ENCODE results near the gene PCDHGB4. TPM values are rescaled to one million over a fixed set of nuclear protein-coding genes. Genes with fewer than 3 reads are reported as not detected.

The PCDHGB4 gene
- total and polyA plus RNA-seq, 10 of the 15 experiments (the other 5 are each of a cell fraction or from before 2014, with no cell fraction given), result 0.02 to 0.20 (median 0.04) TPM; not detected in 4

GRCh38 chr5:141412854-141413539 is 25.5 kb downstream of the PCDHGB4 start, which contains the start of gene PCDHGA10:
TSS of gene PCDHGA10 (plus strand) at chr5:141412987. CDS start at chr5:141413176, 189 bp downstream.
- Histone ChIP-seq H3K9ac (ENCODE audit: control insufficient read depth, insufficient read depth, low read length) (peak within 1 kb of the TSS; percentile 67), H3K9me3 (replicated peaks; ENCODE audit: control insufficient read depth, insufficient read depth, low read length) (peaks cover 11% of the 10 kb centered on the region; the same call in 2 of the 3 replicates), H3K27ac (ENCODE audit: control insufficient read depth, insufficient read depth) (no peak within 1 kb of the TSS), H3K4me3 (peak within 1 kb of the TSS; percentile 76), H3K36me3 (ENCODE audit: control insufficient read depth in 2 of 2, insufficient read depth in 2 of 2, low read length in 1 of 2) (no peaks in the 10 kb centered on the region), H4K20me1 (ENCODE audit: control insufficient read depth, insufficient read depth) (no peaks in the 10 kb centered on the region), H3K4me1 (ENCODE audit: control insufficient read depth, insufficient read depth, low read length) (no peaks in the 10 kb centered on the region; the same call in 1 of the 2 replicates), H3K4me2 (ENCODE audit: control insufficient read depth, insufficient read depth) (peak within 1 kb of the TSS; percentile 93), H2AFZ (ENCODE audit: control insufficient read depth, low read depth, low read length) (peak within 1 kb of the TSS; percentile 93), H3K79me2 (ENCODE audit: control insufficient read depth, insufficient read depth, low read length) (no peaks in the 10 kb centered on the region), H3K27me3 (replicated peaks in 1 of 2; ENCODE audit: control insufficient read depth in 2 of 2, insufficient read depth in 2 of 2, low read length in 1 of 2) (peaks cover 0 to 1% of the 10 kb centered on the region in 2 experiments; a peak in 1 of 4 replicates)
- DNase-seq (ENCODE audit: low read depth, low spot score) (peak; percentile 27), FAIRE-seq (peak; percentile 7), ATAC-seq (peak; percentile 89)
- BruUV-seq (replicated peaks), result TSS peak; percentile 67
- in situ Hi-C loops (cut with MboI) (no loop called here), intact Hi-C loops (cut with micrococcal nuclease; ENCODE audit: unreplicated experiment) (loop anchor here (1.0 to 2.0 kb wide), 2 partner anchors 92 to 145 kb away; partner anchors contain the start of gene TAF7)
- POLR2A ChIA-PET, result interaction anchor here (0.7 to 1.0 kb wide), 3 partner anchors 9 to 143 kb away, joined by 3 read pairs; no protein-coding TSS in a partner anchor
- SMC1A ChIA-PET (ENCODE audit: uncharacterized antibody, unreplicated experiment), result interaction anchor here (0.6 to 7.4 kb wide), 23 partner anchors 8 to 206 kb away, joined by 3 to 67 read pairs (median 4); partner anchors contain the start of genes DIAPH1, PCDHGA11, PCDHGA12 and PCDHGA9
- 25% methylated on average over 31 of the region's 31 CpGs for WGBS (ENCODE audit: insufficient coverage, insufficient replicate concordance, low lambda C conversion rate, missing lambda C conversion rate)
- CTCF ChIA-PET, result interaction anchor here (0.5 to 10.9 kb wide), 53 partner anchors 8 to 548 kb away, joined by 3 to 245 read pairs (median 5); partner anchors contain the start of genes DIAPH1, PCDHB14, PCDHGA11 and PCDHGA12
- RAD21 ChIA-PET (ENCODE audit: unreplicated experiment), result interaction anchor here (0.8 to 3.3 kb wide), 27 partner anchors 8 to 329 kb away, joined by 3 to 42 read pairs (median 4); partner anchors contain the start of genes PCDHGA1, PCDHGA11, PCDHGA12 and PCDHGA4
- peak; percentile 86 for TF ChIP-seq RAD21 (IDR thresholded peaks at IDR 0.05; ENCODE audit: insufficient read depth, low read depth, low read length)
- TF ChIP-seq POU2F2 (IDR thresholded peaks at IDR 0.05; ENCODE audit: borderline replicate concordance, low read depth, low read length), result no peak
- no peak for TF ChIP-seq SPI1 (IDR thresholded peaks at IDR 0.05; ENCODE audit: borderline replicate concordance, insufficient read depth, low read depth, low read length)
- no peak for TF ChIP-seq ZBTB4 (CRISPR knock-in tag; IDR thresholded peaks at IDR 0.05)
- TF ChIP-seq ZZZ3 (IDR thresholded peaks at IDR 0.05; ENCODE audit: control insufficient read depth, insufficient read length, low read depth), result no peak
- TF ChIP-seq MTA2 (IDR thresholded peaks at IDR 0.05; ENCODE audit: low read depth), result no peak
- TF ChIP-seq BCLAF1 (IDR thresholded peaks at IDR 0.05), result no peak
- TF ChIP-seq TAF1 (IDR thresholded peaks at IDR 0.05; ENCODE audit: borderline replicate concordance, low read depth, low read length), result no peak
- TF ChIP-seq ETV6 (conservative IDR thresholded peaks at IDR 0.05 in 1 of 2, IDR thresholded peaks at IDR 0.05 in 1 of 2; ENCODE audit: borderline replicate concordance in 1 of 2, low read depth in 1 of 2), result no peak
- TF ChIP-seq ZSCAN29 (IDR thresholded peaks at IDR 0.05), result peak; percentile 99
- TF ChIP-seq BCL3 (IDR thresholded peaks at IDR 0.05; ENCODE audit: borderline replicate concordance, insufficient read depth, low read depth, low read length, poor library complexity, severe bottlenecking), result no peak
- no peak for TF ChIP-seq RAD51 (IDR thresholded peaks at IDR 0.05)
- TF ChIP-seq NFYA (IDR thresholded peaks at IDR 0.05; ENCODE audit: borderline replicate concordance, low read depth, low read length), result no peak
- no peak for TF ChIP-seq LARP7 (IDR thresholded peaks at IDR 0.05)
- no peak for TF ChIP-seq ZNF24 (IDR thresholded peaks at IDR 0.05)

Measured in GM12878 (cell line).